GM12878 (cell line): ENCODE measurements around the gene PEX11B. TPM values are rescaled to one million over a fixed set of nuclear protein-coding genes. Genes with fewer than 3 reads are reported as not detected.

Experiments used
- ATAC-seq: fragments of 200-7000 bp; cut with Tn5 transposase; 3 replicates; pipeline ENCODE4 v1.9.1; 2020; ENCODE audit warnings: mild to moderate bottlenecking, moderate library complexity
- BruUV-seq: library from RNA; stranded (reverse); fragments of 400-500 nt; replicated peaks from 2 replicates; lab custom pipeline; 2021; lab: Mats Ljungman, UMichigan
- CTCF ChIA-PET: fragments of 300-600 bp; sonication (Branson Sonifier 250); formaldehyde crosslinking; extraction: SDS; loops from one replicate; lab custom pipeline; 2021; ENCODE audit warnings: inconsistent platforms; lab: Yijun Ruan, JAX
- POLR2A ChIA-PET: fragments of 350-600 bp; formaldehyde crosslinking; extraction: SDS; loops from one replicate; lab custom pipeline; 2021; ENCODE audit warnings: inconsistent platforms; lab: Charles Lee
- RAD21 ChIA-PET: fragments of 300-600 bp; sonication (Branson Sonifier 250); formaldehyde crosslinking; loops from one replicate; lab custom pipeline; 2023; ENCODE audit warnings: antibody characterized with exemption; ENCODE audit not compliant: unreplicated experiment; lab: Charles Lee
- SMC1A ChIA-PET: fragments of 300-600 bp; sonication (Branson Sonifier 250); formaldehyde crosslinking; loops from one replicate; lab custom pipeline; 2023; ENCODE audit not compliant: unreplicated experiment, uncharacterized antibody; lab: Charles Lee
- DNase-seq: peaks from one replicate; pipeline ENCODE4 v3.0.0-alpha.2; 2011; ENCODE audit warnings: low read depth, low spot score
- FAIRE-seq: peaks from 3 replicates; lab custom pipeline; 2011; peaks lifted over from hg19 to GRCh38; lab: Jason Lieb, UNC
- H2AFZ ChIP-seq: 2 replicates; pipeline ENCODE4 v1.6.0; 2011; ENCODE audit warnings: low read depth, low read length, control low read depth; ENCODE audit not compliant: control insufficient read depth
- H3K27ac ChIP-seq: 2 replicates; pipeline ENCODE4 v1.5.1; 2011; ENCODE audit warnings: control low read depth; ENCODE audit not compliant: control insufficient read depth, insufficient read depth
- H3K27me3 ChIP-seq, 2 experiments: replicated peaks in 1 of 2; 2 replicates each; pipeline versions ENCODE4 v1.6.0 to v1.6.1; 2011; ENCODE audit warnings: low read length in 1 of 2; ENCODE audit not compliant: control insufficient read depth in 2 of 2, insufficient read depth in 2 of 2
- H3K36me3 ChIP-seq, 2 experiments: 2 replicates each; pipeline ENCODE4 v1.5.1; 2011; ENCODE audit warnings: low read length in 1 of 2; ENCODE audit not compliant: control insufficient read depth in 2 of 2, insufficient read depth in 2 of 2
- H3K4me1 ChIP-seq: 2 replicates; pipeline ENCODE4 v1.6.1; 2011; ENCODE audit warnings: mild to moderate bottlenecking, low read length, moderate library complexity, mixed read lengths; ENCODE audit not compliant: control insufficient read depth, insufficient read depth
- H3K4me2 ChIP-seq: 2 replicates; pipeline ENCODE4 v1.6.0; 2011; ENCODE audit warnings: control low read depth; ENCODE audit not compliant: control insufficient read depth, insufficient read depth
- H3K4me3 ChIP-seq: fragments of 200-600 bp; sonication (generic); 2 replicates; pipeline ENCODE4 v1.5.1; 2016
- H3K79me2 ChIP-seq: 2 replicates; pipeline ENCODE4 v1.6.0; 2011; ENCODE audit warnings: low read length; ENCODE audit not compliant: control insufficient read depth, insufficient read depth
- H3K9ac ChIP-seq: 2 replicates; pipeline ENCODE4 v1.8.0; 2011; ENCODE audit warnings: low read length, control low read depth, mixed read lengths; ENCODE audit not compliant: control insufficient read depth, insufficient read depth
- H3K9me3 ChIP-seq: replicated peaks from 3 replicates; pipeline ENCODE4 v1.5.1; 2011; ENCODE audit warnings: mild to moderate bottlenecking, low read length; ENCODE audit not compliant: control insufficient read depth, insufficient read depth
- H4K20me1 ChIP-seq: 2 replicates; pipeline ENCODE4 v1.6.0; 2011; ENCODE audit not compliant: control insufficient read depth, insufficient read depth
- BMI1 ChIP-seq: fragments of 450-650 bp; IDR thresholded peaks from 2 replicates; pipeline ENCODE4 v1.6.1; 2016; ENCODE audit warnings: mild to moderate bottlenecking, moderate library complexity, borderline replicate concordance
- BRCA1 ChIP-seq: IDR thresholded peaks from 2 replicates; pipeline ENCODE4 v1.6.1; 2011; ENCODE audit warnings: low read depth, low read length, improper control_type of control experiment
- CREB1 ChIP-seq: IDR thresholded peaks from 2 replicates; pipeline ENCODE4 v1.6.1; 2012; ENCODE audit warnings: low read depth, mild to moderate bottlenecking, inconsistent platforms
- FOXM1 ChIP-seq: IDR thresholded peaks from 2 replicates; pipeline ENCODE4 v1.6.1; 2012; ENCODE audit warnings: low read depth, mild to moderate bottlenecking, inconsistent platforms, low read length, moderate library complexity
- NFYB ChIP-seq: IDR thresholded peaks from 2 replicates; pipeline ENCODE4 v1.6.1; 2011; ENCODE audit warnings: low read depth, mild to moderate bottlenecking, low read length, improper control_type of control experiment, moderate library complexity; ENCODE audit not compliant: insufficient read depth
- PBX3 ChIP-seq: IDR thresholded peaks from 2 replicates; pipeline ENCODE4 v1.6.1; 2011; ENCODE audit warnings: mild to moderate bottlenecking, low read depth, low read length, moderate library complexity; ENCODE audit not compliant: insufficient replicate concordance
- PKNOX1 ChIP-seq: fragments of 450-650 bp; IDR thresholded peaks from 2 replicates; pipeline ENCODE4 v1.6.1; 2016; ENCODE audit warnings: mild to moderate bottlenecking
- POU2F2 ChIP-seq: IDR thresholded peaks from 3 replicates; pipeline ENCODE4 v1.6.1; 2011; ENCODE audit warnings: low read depth, mild to moderate bottlenecking, low read length, borderline replicate concordance
- STAT1 ChIP-seq: fragments of 450-650 bp; conservative IDR thresholded peaks from 2 replicates; pipeline ENCODE4 v1.6.1; 2014; ENCODE audit warnings: antibody characterized with exemption, mild to moderate bottlenecking
- STAT3 ChIP-seq: IDR thresholded peaks from 2 replicates; pipeline ENCODE4 v1.6.1; 2011; ENCODE audit warnings: low read depth, low read length, improper control_type of control experiment
- YY1 ChIP-seq: IDR thresholded peaks from 2 replicates; pipeline ENCODE4 v1.6.1; 2011; ENCODE audit warnings: low read depth, mild to moderate bottlenecking, low read length
- ZNF274 ChIP-seq: IDR thresholded peaks from one replicate; pipeline ENCODE4 v1.8.0; 2011; ENCODE audit not compliant: insufficient read length, insufficient read depth
- ZSCAN29 ChIP-seq: fragments of 450-650 bp; IDR thresholded peaks from 2 replicates; pipeline ENCODE4 v1.6.1; 2017; ENCODE audit warnings: mild to moderate bottlenecking, moderate library complexity
- WGBS: methylation state at CpG from one replicate; pipeline ENCODE4 v1.1.6; 2016; ENCODE audit warnings: low lambda C conversion rate; ENCODE audit not compliant: insufficient replicate concordance, insufficient coverage; ENCODE audit errors: missing lambda C conversion rate; 5-methylcytosine and 5-hydroxymethylcytosine counted together
- in situ Hi-C: fragments of 300-500 bp; cut with MboI; formaldehyde crosslinking; loops from 9 replicates; pipeline ENCODE4 v1.14.3; 2018; ENCODE audit warnings: mixed read lengths
- intact Hi-C: fragments of 100-400 bp; cut with micrococcal nuclease; formaldehyde crosslinking; loops from one replicate; pipeline ENCODE4 v1.14.2; 2022; ENCODE audit not compliant: unreplicated experiment
- polyA plus RNA-seq, 11 experiments: library from polyadenylated mRNA; depleted of rRNA in 4 of 11; unstranded in 6 of 11; stranded (reverse) in 5 of 11; fragments of >200 nt; fragmentation: Nextera tagmentation in 4 of 11; fragmentation: Illumina TruSeq in 1 of 11; extraction: Ambion mirVana in 4 of 11; extraction: Trizol in 1 of 11; gene quantifications; 1 replicate in 1 of 11; 2 replicates in 10 of 11; pipeline versions ENCODE4 v1.2.1 to v1.2.3, GENCODE V29; 2011 to 2016; ENCODE audit warnings: inconsistent platforms in 2 of 11, missing spikeins in 2 of 11, low read depth in 1 of 11
- total RNA-seq, 4 experiments: library from RNA; depleted of rRNA in 3 of 4; stranded (reverse); fragments of >200 nt in 3 of 4; fragmentation: Illumina TruSeq in 1 of 4; extraction: Trizol in 1 of 4; gene quantifications; 2 replicates each; pipeline versions ENCODE4 v1.2.1 to v1.2.3, GENCODE V29; 2013 to 2021

Gene PEX11B
- total and polyA plus RNA-seq, 10 of the 15 experiments (the other 5 are each of a cell fraction or from before 2014, with no cell fraction given), result 24.9 to 129 (median 40.7) TPM

GRCh38 chr1:145868232-145868631, 50.3 kb downstream of the PEX11B start:
- H3K36me3 ChIP-seq, result no peaks in the 10 kb centered on the region
- H3K9me3 ChIP-seq, result no peaks in the 10 kb centered on the region
- H3K4me1 ChIP-seq, result 0 out of 2 replicates have a peak, but pooled peaks cover 3% of the 10 kb centered on the region
- TF ChIP-seq CREB1, result no peak
- TF ChIP-seq FOXM1, result no peak
- no peak for TF ChIP-seq STAT3
- TF ChIP-seq BMI1, result no peak
- no peak for TF ChIP-seq ZSCAN29
- no peak for TF ChIP-seq PBX3
- no peak for TF ChIP-seq PKNOX1
- TF ChIP-seq POU2F2, result no peak
- TF ChIP-seq BRCA1, result no peak
- TF ChIP-seq STAT1, result no peak
- no peak for TF ChIP-seq ZNF274
- TF ChIP-seq NFYB, result no peak
- no peak for TF ChIP-seq YY1
- H3K4me3 ChIP-seq, result no peak overlapping the region
- RAD21 ChIA-PET, result interaction anchor here (1.3 kb wide), 1 partner anchor 141 kb away, joined by 3 read pairs; no protein-coding TSS in a partner anchor
- DNase-seq, result no peak
- no peak overlapping the region for H3K4me2 ChIP-seq
- H3K27ac ChIP-seq, result no peak overlapping the region
- no peak overlapping the region for H2AFZ ChIP-seq
- in situ Hi-C loops, result no loop called here
- no peaks in the 10 kb centered on the region for H4K20me1 ChIP-seq
- ATAC-seq, result no peak
- no peak overlapping the region for H3K9ac ChIP-seq
- peak; percentile 82 for FAIRE-seq
- BruUV-seq, result no TSS peak
- H3K27me3 ChIP-seq, result peaks cover 3 to 5% of the 10 kb centered on the region in 2 experiments
- CTCF ChIA-PET, result interaction anchor here (0.7 to 1.2 kb wide), 3 partner anchors 23 to 109 kb away, joined by 3 read pairs; partner anchors contain the start of gene NUDT17
- intact Hi-C loops, result no loop called here
- no peaks in the 10 kb centered on the region for H3K79me2 ChIP-seq
- POLR2A ChIA-PET, result interaction anchor here (2.2 kb wide), 1 partner anchor 9 kb away, joined by 11 read pairs; the partner anchor contains the start of gene PIAS3
- 51% methylated on average over 4 of the region's 4 CpGs for WGBS
- SMC1A ChIA-PET, result interaction anchor here (0.9 to 1.2 kb wide), 3 partner anchors 9 to 32 kb away, joined by 3 to 7 read pairs (median 4); no protein-coding TSS in a partner anchor
